ENCODE data around the gene RABEPK.
"Not testable (repeated sequence)": the region's sequence is repeated elsewhere in the genome, so short reads cannot be mapped to it uniquely, and the experiment has no call there.

Gene RABEPK

GRCh38 chr9:125255781-125256391, 55.5 kb downstream of the RABEPK start:
- no peak for DNase-seq

- no peak for DNase-seq
Observed at GRCh38 chr9:125258160-125258785, 57.9 kb downstream of the RABEPK start.

GRCh38 chr9:125258832-125259534, 58.6 kb downstream of the RABEPK start:
- DNase-seq, result no peak

- DNase-seq, result no peak
Observed at GRCh38 chr9:125260561-125260960, 60.2 kb downstream of the RABEPK start.

- DNase-seq, result peak; percentile 49
Observed at GRCh38 chr9:125261501-125262293, 61.4 kb downstream of the RABEPK start, which contains the start of gene GAPVD1. Gene GAPVD1 (plus strand): TSS chr9:125261826. CDS start chr9:125298922, 37,096 bp downstream.

- DNase-seq, result no peak
Observed at GRCh38 chr9:125262294-125262991, 62.1 kb downstream of the RABEPK start.

- not testable (repeated sequence) for DNase-seq
Observed at GRCh38 chr9:125264068-125264467, 63.7 kb downstream of the RABEPK start.

GRCh38 chr9:125268394-125269013, 68.2 kb downstream of the RABEPK start:
- no peak for DNase-seq

GRCh38 chr9:125269014-125269397, 68.7 kb downstream of the RABEPK start:
- no peak for DNase-seq

- no peak for DNase-seq
Observed at GRCh38 chr9:125271081-125271480, 70.7 kb downstream of the RABEPK start.

- no peak for DNase-seq
Observed at GRCh38 chr9:125272697-125273096, 72.4 kb downstream of the RABEPK start.

GRCh38 chr9:125276771-125277170, 76.4 kb downstream of the RABEPK start:
- no peak for DNase-seq

GRCh38 chr9:125277411-125277810, 77.1 kb downstream of the RABEPK start:
- DNase-seq, result no peak

- no peak for DNase-seq
Observed at GRCh38 chr9:125280945-125281344, 80.6 kb downstream of the RABEPK start.

Measured in NCI-H1436 treated with DMSO at 0.1 percent for 48 hours (cell line).